HG03439 (cell line): ENCODE measurements around the gene NTNG1.

Experiments
- ATAC-seq: cut with Tn5 transposase; IDR thresholded peaks from one replicate; pipeline ENCODE4 v1.9.1; 2021; ENCODE audit warnings: mild to moderate bottlenecking, moderate library complexity; ENCODE audit not compliant: unreplicated experiment

Gene NTNG1

DNA sequence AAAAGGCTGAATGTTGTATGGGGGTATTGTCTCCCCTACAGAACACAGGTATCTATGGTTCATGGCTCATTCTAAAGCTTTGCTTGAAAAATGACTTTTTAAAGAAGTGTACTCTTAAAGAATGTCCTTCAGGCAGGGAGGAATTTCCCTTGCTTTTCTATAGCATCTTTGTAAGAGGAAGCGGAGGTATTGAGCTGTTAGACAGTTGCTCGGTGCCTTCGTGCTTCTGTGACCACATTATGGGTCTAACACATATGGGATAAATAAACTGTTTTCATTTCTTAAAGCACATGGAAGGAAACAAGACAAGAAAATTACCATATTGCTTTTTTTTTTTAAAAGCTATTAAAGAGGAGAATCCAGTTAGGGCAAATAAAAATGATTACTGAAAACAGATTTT lies 182.9 kb downstream of the NTNG1 start:
- ATAC-seq, result no peak

DNA sequence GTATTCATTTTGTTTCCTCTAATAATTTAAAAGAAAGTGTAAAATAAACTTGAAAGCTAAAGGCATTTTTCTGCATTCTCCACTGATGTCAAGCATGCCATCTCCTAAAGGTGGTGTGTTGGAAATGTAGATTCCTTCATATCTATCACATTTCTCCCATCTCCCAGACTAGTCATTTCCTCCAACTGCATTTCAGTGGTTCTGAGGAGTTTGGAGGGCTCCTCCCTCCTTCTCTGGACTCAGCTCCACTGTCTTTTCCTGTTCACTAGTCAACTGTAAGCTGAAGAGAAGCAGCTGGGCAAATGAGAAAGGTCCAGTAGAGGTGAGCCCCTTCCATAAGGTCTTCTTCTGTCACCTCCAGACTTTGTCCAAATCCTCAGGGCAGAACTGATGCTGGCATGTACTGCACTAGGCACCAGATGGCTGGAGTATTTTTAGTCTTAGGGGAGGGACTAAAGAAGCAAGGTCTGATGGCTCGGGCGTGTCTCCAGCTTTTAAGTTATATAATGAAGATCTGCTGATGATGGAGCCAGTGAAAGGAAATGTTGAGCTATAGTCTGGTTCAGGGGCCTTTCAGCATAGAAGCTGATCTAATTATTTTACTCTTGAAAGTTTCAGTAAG lies 186.1 kb downstream of the NTNG1 start:
- ATAC-seq, result no peak

DNA sequence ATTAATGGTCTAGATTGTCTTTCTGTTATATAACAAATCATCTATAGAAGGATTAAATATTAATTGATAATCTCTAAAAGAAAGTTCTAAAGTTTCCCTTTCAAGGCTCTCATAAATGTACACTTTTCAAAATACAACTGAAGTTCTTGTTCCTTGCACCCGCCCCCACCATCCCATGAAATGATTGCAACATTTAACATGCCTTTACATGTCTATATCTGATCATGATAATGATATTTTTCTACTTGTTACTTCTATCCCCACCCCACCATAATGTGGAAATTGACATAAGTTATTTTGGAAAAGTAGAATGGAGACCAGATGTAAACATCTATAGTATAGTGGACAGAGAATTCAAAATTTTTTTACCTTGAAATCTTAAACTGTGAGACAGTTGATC lies 186.6 kb downstream of the NTNG1 start:
- ATAC-seq, result no peak

DNA sequence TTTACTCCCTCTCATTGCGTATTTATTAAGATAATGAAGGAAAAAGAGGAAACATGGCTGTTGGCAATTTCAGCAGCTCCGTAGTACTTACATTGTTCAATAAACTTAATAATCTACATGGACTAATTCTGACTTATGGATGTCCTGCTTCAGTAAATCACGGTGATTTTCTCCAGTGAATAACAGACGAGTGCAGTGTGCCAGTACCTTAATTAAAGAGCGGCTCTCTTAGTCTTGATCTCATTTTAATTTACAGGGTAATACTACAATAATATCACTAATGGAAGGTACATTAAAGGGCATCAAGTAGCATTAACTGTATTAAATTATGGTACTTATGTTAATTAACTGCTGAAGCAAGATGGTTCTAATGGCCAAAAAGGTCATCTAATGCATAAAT lies 187.2 kb downstream of the NTNG1 start:
- ATAC-seq, result no peak

DNA sequence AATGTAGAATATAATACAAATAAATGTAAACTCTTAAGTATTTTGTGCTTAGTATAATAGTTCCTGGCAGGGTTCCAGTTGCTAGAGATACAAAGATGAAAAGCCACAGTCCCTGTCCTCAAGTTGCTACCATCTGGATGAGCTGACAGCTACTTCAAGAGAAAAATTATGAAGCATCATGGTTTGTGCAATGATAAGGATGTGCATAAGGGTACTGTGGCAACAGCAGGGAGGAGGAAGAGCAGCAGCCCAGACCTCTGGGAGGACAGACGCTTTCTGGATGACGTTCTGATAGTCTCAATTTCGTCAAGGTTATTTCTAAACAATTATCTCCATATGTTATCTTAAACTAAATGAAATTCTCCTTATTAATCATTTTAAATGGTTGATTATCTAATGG lies 198.9 kb downstream of the NTNG1 start:
- no peak for ATAC-seq

DNA sequence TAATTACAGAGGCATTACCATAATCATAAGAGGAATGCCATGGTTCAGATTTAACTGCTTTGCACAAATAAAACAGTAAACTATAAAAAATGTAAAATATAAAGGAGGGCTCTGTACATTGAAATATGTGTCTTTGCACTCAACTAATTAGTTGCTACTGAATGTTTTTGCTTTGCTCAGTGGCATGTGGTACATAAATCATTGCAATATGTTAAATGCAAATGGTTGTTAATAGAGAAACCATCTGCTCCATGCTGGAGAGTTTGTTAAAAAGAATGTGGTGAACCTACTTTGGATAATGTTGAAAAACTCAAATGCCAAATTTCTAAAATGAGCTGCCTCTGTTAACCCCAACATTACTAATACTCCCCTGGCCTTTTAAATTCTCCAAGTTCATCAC lies 201.5 kb downstream of the NTNG1 start:
- no peak for ATAC-seq

DNA sequence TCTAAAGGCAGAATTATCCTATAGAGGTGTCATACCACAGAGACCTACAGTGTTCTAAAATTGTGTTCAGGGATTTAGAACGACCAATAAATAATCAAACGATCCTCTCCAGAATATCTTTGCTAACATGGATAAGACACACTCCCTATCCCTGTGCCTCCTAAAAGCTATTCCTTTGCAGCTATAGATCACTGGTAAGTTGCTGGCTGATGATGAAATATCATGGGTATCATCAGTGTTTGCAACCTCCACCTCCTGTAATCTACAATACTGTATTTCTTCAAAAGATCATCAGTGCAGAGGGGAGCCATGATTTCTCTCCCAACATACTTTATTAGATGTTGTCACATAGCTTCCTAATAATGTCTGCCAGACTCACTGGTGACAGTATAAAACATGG lies 201.9 kb downstream of the NTNG1 start:
- no peak for ATAC-seq

DNA sequence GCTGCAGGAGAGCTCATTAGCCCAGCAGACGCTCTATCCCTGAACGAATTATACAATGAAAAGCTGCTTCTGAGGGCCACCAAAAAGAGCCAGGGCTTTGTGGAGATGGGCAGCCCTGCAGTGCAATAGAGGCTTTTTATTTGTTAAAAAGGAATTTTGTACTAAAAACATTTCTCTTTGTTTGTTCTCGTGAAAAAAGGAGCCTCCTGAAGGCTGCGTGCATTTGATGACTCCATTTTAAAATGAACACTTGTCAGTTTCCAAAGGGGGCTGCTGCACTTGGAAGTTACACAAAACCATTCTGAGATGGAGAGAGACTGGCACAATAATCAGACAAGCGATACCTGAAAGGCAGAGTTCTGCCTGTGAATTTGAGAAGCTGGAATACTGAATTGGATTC lies 202.8 kb downstream of the NTNG1 start:
- no peak for ATAC-seq

DNA sequence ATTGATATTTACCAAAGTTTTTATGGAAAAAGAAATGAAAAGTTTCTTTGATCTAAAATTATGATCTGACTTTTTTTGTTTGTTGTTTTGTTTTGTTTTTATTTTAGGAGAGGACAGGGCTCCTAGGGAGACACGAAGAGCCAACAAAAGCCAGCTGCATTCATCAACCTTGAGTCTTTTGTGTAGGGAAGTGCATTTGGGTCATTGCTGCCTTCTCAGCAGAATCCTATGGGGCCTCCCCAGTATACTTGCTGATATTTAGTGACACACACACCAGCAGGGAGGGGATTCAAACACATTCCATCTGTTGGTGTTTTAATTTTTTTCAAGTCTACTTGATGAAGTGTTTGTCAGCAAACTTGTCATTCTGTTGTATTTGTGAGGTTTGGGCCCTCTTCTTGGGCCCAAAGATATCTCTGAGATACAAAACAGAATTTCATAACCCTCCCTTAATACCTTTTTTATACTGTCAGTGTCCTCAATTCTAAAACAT lies 203.5 kb downstream of the NTNG1 start:
- no peak for ATAC-seq

DNA sequence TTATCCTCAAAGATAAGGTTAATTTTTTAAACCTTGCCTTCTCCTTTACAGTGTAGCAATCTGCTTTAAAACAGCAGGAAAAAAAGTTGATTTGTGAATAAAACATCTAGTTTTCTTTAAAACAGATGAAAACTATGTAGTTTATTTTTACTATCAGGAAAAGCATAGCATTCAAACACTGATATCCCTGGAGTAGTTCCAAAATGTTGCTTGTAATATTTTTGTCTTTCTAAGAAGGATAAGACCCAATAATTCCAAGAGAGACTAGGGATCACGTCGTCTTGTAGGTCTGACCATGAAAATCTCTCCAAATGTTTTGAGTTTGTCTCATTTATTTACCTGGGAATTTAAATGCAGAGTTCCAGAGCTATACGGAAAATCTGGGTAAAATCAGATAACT lies 204.0 kb downstream of the NTNG1 start:
- no peak for ATAC-seq

DNA sequence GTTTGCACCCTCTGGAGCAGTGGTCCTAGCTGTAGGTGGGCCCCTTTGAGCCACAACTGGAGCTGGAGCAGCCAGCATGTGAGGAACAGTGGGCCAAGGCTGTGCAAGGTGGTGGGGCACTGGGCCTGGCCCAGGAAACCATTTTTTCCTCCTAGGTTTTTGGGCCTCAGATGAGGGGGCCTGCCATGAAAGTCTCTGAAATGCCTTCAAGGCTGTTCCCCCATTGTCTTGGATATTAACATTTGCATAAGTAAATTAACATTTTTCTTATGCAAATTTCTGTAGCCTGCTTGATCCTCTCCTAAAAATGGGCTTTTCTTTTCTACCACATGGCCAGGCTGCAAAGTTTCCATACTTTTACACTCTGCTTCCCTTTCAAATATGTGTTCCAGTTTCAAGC lies 212.0 kb downstream of the NTNG1 start:
- no peak for ATAC-seq

DNA sequence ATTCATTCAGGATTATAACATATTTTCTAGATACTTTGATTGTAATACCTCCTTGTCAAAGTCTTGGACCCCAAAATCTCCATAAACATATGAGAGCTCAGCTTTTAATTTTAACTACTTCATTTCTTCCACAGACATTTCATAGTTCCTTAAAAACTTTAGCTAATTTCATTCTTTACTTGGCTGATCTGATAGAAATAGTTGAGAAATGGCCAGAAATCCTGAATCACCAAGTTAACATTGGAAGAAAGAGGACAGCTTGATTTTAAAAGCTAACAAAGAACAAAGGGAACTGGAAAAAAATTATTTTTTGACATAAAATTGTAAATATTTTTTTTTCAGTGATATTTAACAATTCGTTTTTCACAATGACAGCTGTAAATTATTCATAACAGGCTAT lies 216.5 kb downstream of the NTNG1 start:
- ATAC-seq, result no peak

DNA sequence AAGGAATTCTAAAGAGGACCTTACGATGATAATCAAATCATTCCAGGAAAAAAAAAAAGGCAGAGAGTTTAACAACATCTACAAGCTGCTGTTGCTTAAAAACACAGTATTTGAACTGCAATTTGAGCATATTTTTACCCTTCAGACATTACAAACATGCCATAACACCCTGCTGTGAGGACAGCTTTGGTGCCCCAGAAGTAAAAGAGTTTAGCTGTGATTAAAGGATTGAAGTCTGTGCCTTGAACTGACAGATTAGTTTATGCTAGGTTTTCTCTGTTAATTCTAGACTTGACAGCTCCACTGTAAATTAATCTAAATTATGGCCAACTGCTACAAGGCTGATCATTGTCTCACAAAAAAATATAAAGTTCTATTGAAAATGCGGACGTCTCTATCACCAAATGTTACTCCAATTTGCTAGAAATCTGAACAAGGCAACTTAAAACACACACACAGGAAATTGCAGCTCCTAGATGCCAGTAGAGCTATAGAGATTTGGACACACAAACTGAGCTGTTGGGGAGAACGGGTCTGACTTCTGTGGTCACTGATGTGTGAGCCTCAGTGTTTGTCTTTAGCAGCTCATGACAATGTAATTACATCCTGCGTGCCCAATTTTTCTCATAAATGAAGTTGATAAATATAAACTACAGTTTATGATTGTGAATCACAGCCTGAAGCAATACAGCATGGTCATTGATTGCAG lies 217.9 kb downstream of the NTNG1 start:
- ATAC-seq, result peak; percentile 24

DNA sequence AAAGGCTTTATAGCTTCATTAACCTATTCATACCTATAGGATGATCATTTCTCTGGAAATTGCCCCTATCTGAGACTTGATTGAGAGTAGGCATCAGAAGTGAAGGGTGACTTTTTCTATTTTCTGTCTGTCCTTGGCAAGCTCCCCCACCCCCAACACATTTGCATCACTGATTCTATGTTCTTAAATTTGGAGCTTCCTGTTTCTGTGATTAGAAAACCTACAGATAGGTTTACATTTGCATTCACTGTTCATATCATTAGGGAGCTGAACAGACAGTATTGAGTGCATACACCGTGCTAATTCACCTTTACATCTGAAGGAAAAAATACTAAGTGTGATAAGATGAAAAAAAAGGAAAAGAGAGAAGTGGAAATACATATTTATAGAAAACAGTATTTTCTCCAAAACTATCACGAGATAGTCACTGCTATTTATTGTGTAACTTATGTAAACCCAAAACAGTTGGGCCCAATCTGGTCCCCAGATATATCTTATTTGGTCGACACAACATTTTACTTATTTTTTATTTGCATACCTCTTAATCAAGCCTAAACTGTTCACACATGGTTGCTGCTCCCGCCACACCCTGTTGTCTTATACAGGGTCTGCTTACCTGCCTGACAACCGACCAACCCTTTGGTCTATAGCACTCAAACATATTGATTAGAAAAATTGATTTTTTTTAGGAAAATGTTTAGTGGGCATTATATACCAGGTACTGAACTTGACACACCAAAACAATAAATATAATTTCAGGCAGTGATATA lies 218.8 kb downstream of the NTNG1 start:
- peak; percentile 72 for ATAC-seq

DNA sequence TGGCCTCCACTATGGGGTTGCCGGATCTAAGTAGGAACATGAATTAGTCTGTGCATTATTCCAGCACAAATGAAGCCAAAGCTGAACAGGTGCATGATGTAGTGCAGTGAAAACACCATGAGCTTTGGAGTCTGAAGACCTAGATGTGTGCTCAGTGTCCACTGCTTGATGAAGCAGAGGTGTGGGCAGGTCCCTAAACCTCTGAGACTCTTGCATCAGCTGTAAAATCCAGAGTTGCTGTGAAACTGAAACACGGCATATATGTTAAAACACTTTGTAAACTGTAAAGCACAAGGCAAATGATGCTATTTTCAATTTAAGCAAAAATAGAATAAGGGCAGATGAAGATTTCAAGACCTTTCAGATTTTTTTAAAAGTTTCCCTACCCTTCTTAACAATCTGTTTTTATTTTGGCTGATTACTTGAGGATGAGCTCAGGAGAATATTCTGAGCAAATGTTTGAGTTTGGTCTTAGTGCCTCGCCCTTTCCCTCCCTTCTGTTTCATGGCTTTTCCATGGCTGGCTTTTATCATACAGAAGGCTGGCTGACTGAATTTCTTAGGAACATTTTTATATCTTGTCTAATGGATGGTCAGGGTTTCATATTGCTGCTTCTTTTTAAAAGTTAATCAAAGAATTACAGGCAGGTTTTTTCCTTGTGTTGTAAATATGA lies 221.8 kb downstream of the NTNG1 start:
- ATAC-seq, result peak; percentile 75

DNA sequence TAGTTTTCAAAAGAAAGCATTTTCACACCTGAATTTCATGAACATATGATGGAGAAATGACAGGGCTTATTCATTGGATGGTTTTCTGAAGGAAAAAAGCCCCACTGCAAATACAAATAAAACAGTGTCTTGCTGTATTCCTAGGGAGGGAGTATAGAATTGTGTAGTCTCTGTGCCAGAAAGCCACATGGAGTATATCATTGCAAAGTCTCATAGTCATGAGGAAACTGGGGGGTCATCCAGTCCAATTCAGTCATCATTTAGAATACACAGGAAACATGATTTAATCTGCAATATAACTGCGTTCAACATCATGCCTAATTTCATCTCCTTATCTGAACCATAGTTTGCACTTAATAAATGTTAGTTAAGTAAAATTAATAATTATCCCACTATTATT lies 222.3 kb downstream of the NTNG1 start:
- ATAC-seq, result no peak

DNA sequence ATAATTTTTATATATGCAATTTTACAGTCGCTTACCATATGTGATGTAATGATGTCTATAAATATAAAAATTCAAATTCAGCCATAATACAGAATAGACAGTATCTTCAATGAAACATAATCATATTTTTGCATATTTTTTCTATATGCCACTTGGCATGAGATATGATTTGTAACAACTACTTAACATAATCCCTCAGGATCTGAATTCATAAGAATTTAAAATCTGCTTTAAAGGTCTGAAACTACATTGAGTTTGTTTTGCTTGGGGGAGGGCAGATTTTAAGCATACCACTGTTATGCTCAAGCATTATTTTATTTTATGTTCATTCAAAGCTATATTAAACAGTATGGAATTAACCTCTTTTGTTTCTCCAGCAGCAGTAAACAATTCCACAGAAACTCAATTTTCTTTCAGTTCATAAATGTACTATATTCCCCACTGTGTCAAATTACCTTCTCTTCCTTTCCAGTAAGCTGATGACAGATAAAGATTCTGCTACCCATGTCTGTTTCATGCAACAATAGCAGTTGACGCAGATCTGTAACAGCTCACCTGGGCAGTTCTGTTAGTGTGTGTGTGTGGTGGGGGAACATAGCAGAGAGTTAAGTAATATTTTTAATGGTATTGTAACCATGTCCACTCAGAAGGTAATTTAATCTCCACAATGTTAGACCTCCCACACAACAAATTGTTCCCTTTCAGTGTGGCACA lies 224.8 kb downstream of the NTNG1 start:
- no peak for ATAC-seq

DNA sequence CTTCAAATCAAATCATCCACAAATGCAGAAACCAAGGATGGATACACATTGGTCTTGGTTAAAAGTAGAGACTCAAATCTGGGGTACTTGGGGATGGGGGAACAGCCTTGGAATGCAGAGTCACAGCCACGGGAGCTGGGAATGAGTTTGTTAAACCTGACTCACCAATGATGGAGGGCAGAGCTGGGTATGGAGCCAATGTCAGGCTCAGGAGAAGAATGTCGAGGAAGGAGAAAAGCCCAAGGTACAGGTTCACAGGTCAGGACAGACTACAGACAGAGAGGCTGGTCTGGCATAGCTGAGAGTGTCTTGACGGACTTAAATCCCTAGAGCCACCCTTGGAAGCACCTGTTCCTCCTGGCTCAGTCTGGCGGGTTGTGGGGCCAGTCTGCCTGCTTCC lies 237.6 kb downstream of the NTNG1 start:
- ATAC-seq, result no peak

DNA sequence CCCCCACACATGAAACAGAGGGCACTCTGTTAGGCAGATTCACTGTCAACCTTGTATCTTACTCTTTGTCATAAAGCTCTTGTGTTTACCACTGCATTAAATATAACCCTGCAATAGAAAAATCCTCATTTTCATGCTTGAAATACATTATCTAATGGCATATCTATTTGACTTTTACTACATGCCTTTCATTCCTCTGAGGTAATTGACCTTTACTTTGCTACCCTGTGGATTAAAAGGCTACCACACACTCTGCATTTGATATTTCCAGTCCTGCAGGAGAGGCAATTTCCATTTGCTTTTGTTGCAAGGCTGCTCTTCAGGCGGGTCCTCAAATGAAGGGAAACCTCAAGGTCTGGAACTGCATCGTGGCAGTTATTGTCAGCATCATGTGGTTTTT lies 238.0 kb downstream of the NTNG1 start:
- no peak for ATAC-seq

DNA sequence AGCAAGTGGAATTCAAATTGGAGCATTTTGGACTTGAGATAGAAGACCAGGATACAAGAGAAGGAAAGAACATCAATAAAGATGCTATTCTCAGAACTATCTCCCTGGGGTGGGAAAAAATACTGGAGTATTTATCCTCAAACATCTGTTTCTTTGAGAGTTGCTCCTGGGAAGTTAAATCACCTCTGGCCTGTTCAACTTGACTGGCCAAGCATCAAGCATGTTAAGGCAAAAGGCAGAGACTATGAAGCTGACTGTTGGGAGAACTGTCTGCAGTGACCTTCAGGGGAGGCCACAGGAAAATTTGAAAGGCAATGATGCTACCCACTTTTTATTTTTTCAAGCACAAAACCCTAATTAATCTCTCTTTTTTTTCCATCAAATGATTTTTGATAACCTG lies 239.0 kb downstream of the NTNG1 start:
- no peak for ATAC-seq
